GM12878 (cell line): ENCODE measurements around the gene SYTL1. TPM values are rescaled to one million over a fixed set of nuclear protein-coding genes. Genes with fewer than 3 reads are reported as not detected.

Experiments used
- ATF7 ChIP-seq: fragments of 450-650 bp; IDR thresholded peaks from 2 replicates; pipeline ENCODE4 v1.6.1; 2016; ENCODE audit warnings: low read depth, mild to moderate bottlenecking
- BACH1 ChIP-seq: fragments of 450-650 bp; IDR thresholded peaks from 2 replicates; pipeline ENCODE4 v1.6.1; 2017; ENCODE audit warnings: mild to moderate bottlenecking, borderline replicate concordance
- BCL11A ChIP-seq: IDR thresholded peaks from 2 replicates; pipeline ENCODE4 v1.6.1; 2011; ENCODE audit warnings: low read depth, low read length
- CBFB ChIP-seq: IDR thresholded peaks from 2 replicates; pipeline ENCODE4 v1.6.1; 2016; ENCODE audit warnings: antibody characterized with exemption, low read depth
- CHD2 ChIP-seq: IDR thresholded peaks from 2 replicates; pipeline ENCODE4 v1.6.1; 2011; ENCODE audit warnings: low read depth, low read length, improper control_type of control experiment, borderline replicate concordance
- HDAC2 ChIP-seq: fragments of 200-600 bp; sonication (generic); IDR thresholded peaks from 2 replicates; pipeline ENCODE4 v1.6.1; 2017
- JUNB ChIP-seq: IDR thresholded peaks from 2 replicates; pipeline ENCODE4 v1.6.1; 2016; ENCODE audit warnings: antibody characterized with exemption, mild to moderate bottlenecking
- NRF1 ChIP-seq: conservative IDR thresholded peaks from 2 replicates; pipeline ENCODE4 v1.6.1; 2011; ENCODE audit warnings: mild to moderate bottlenecking, low read depth, low read length, improper control_type of control experiment
- RAD21 ChIP-seq: IDR thresholded peaks from 2 replicates; pipeline ENCODE4 v1.6.1; 2011; ENCODE audit warnings: mild to moderate bottlenecking, low read depth, low read length, moderate library complexity; ENCODE audit not compliant: insufficient read depth
- SPI1 ChIP-seq: IDR thresholded peaks from 2 replicates; pipeline ENCODE4 v1.6.1; 2011; ENCODE audit warnings: low read depth, mild to moderate bottlenecking, low read length, moderate library complexity, borderline replicate concordance; ENCODE audit not compliant: insufficient read depth
- polyA plus RNA-seq, 11 experiments: library from polyadenylated mRNA; depleted of rRNA in 4 of 11; unstranded in 6 of 11; stranded (reverse) in 5 of 11; fragments of >200 nt; fragmentation: Nextera tagmentation in 4 of 11; fragmentation: Illumina TruSeq in 1 of 11; extraction: Ambion mirVana in 4 of 11; extraction: Trizol in 1 of 11; gene quantifications; 1 replicate in 1 of 11; 2 replicates in 10 of 11; pipeline versions ENCODE4 v1.2.1 to v1.2.3, GENCODE V29; 2011 to 2016; ENCODE audit warnings: inconsistent platforms in 2 of 11, missing spikeins in 2 of 11, low read depth in 1 of 11
- total RNA-seq, 4 experiments: library from RNA; depleted of rRNA in 3 of 4; stranded (reverse); fragments of >200 nt in 3 of 4; fragmentation: Illumina TruSeq in 1 of 4; extraction: Trizol in 1 of 4; gene quantifications; 2 replicates each; pipeline versions ENCODE4 v1.2.1 to v1.2.3, GENCODE V29; 2013 to 2021
- TF ChIP-seq, protein P1 (sequence below): fragments of 450-650 bp; IDR thresholded peaks from 2 replicates; pipeline ENCODE4 v1.6.1; 2017; ENCODE audit warnings: mild to moderate bottlenecking, moderate library complexity
- TF ChIP-seq, protein P2 (sequence below): IDR thresholded peaks from 2 replicates; pipeline ENCODE4 v1.6.1; 2012; ENCODE audit warnings: low read depth, low read length, improper control_type of control experiment
- TF ChIP-seq, protein P3 (sequence below): IDR thresholded peaks from 2 replicates; pipeline ENCODE4 v1.6.1; 2012; ENCODE audit warnings: low read depth, low read length, improper control_type of control experiment
- TF ChIP-seq, protein P4 (sequence below): IDR thresholded peaks from 2 replicates; pipeline ENCODE4 v1.6.1; 2012; ENCODE audit warnings: low read depth, low read length, improper control_type of control experiment
- TF ChIP-seq, protein P5 (sequence below), 3 experiments: IDR thresholded peaks in 2 of 3; conservative IDR thresholded peaks in 1 of 3; 2 replicates each; pipeline ENCODE4 v1.5.1; 2011; ENCODE audit warnings: low read depth in 3 of 3, low read length in 3 of 3, mild to moderate bottlenecking in 3 of 3, control low read depth in 2 of 3, moderate library complexity in 2 of 3, inconsistent platforms in 1 of 3, mixed read lengths in 1 of 3; ENCODE audit not compliant: control insufficient read depth in 2 of 3, insufficient read depth in 1 of 3; ENCODE audit errors: extremely low read depth in 1 of 3
- TF ChIP-seq, protein P6 (sequence below): fragments of 450-650 bp; IDR thresholded peaks from 2 replicates; pipeline ENCODE4 v1.6.1; 2017; ENCODE audit warnings: low read depth, mild to moderate bottlenecking, moderate library complexity
- TF ChIP-seq, protein P7 (sequence below): IDR thresholded peaks from 2 replicates; pipeline ENCODE4 v1.6.1; 2011; ENCODE audit warnings: borderline replicate concordance, low read depth, mild to moderate bottlenecking, moderate library complexity, low read length; ENCODE audit not compliant: insufficient read depth, poor library complexity, severe bottlenecking

The SYTL1 gene
- total and polyA plus RNA-seq, 10 of the 15 experiments (the other 5 are each of a cell fraction or from before 2014, with no cell fraction given) = 0.72 to 45.6 (median 14.8) TPM

DNA sequence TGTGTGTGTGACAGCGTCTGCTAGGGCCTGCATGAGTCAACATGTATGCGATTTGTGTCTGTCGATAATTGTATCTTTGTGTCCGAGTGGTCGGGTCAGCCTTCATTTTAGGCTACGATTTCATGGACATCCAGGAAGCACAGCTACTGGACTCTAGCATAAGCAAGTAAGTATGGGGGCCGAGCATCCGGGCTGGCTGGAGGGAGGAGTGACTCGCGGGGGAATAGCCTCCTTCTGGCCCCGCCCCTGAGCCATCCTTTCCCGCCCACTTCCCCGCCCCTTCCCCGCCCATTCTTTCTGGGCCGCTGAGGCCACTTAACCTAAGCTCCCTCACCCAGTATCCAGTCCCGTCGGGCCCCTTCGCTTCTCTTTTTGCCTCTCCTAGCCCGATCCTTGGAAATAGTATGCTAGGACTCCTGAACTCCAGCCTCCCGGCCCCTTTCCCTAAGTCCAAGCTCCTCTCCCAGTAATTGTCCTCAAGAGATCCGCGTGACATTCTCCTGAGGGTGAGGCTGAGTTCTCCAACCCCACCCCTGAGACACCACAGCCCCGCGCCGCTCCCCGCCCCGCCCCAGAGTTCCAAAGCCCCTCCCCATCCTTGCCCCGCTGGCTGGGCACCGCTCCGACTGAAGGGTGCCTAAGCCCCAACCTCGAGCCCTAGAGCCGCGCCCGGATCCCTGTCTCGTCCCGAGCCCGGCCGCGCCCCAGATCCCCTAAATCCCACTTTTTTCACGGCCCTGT is 23.7 kb downstream of the SYTL1 start (continued):
- TF ChIP-seq, protein P1, sequence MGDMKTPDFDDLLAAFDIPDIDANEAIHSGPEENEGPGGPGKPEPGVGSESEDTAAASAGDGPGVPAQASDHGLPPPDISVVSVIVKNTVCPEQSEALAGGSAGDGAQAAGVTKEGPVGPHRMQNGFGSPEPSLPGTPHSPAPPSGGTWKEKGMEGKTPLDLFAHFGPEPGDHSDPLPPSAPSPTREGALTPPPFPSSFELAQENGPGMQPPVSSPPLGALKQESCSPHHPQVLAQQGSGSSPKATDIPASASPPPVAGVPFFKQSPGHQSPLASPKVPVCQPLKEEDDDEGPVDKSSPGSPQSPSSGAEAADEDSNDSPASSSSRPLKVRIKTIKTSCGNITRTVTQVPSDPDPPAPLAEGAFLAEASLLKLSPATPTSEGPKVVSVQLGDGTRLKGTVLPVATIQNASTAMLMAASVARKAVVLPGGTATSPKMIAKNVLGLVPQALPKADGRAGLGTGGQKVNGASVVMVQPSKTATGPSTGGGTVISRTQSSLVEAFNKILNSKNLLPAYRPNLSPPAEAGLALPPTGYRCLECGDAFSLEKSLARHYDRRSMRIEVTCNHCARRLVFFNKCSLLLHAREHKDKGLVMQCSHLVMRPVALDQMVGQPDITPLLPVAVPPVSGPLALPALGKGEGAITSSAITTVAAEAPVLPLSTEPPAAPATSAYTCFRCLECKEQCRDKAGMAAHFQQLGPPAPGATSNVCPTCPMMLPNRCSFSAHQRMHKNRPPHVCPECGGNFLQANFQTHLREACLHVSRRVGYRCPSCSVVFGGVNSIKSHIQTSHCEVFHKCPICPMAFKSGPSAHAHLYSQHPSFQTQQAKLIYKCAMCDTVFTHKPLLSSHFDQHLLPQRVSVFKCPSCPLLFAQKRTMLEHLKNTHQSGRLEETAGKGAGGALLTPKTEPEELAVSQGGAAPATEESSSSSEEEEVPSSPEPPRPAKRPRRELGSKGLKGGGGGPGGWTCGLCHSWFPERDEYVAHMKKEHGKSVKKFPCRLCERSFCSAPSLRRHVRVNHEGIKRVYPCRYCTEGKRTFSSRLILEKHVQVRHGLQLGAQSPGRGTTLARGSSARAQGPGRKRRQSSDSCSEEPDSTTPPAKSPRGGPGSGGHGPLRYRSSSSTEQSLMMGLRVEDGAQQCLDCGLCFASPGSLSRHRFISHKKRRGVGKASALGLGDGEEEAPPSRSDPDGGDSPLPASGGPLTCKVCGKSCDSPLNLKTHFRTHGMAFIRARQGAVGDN = 0 out of 2 replicates have a peak, but pooled peaks have one; percentile 37
- TF ChIP-seq, protein P2, sequence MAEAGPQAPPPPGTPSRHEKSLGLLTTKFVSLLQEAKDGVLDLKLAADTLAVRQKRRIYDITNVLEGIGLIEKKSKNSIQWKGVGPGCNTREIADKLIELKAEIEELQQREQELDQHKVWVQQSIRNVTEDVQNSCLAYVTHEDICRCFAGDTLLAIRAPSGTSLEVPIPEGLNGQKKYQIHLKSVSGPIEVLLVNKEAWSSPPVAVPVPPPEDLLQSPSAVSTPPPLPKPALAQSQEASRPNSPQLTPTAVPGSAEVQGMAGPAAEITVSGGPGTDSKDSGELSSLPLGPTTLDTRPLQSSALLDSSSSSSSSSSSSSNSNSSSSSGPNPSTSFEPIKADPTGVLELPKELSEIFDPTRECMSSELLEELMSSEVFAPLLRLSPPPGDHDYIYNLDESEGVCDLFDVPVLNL = no peak
- TF ChIP-seq CHD2 (no peak), SPI1 (no peak), CBFB (no peak), RAD21 (no peak), NRF1 (no peak), ATF7 (peak; percentile 43; the same call in 1 of the 2 replicates), JUNB (no peak), HDAC2 (no peak), BACH1 (no peak), BCL11A (no peak)
- TF ChIP-seq, protein P3, sequence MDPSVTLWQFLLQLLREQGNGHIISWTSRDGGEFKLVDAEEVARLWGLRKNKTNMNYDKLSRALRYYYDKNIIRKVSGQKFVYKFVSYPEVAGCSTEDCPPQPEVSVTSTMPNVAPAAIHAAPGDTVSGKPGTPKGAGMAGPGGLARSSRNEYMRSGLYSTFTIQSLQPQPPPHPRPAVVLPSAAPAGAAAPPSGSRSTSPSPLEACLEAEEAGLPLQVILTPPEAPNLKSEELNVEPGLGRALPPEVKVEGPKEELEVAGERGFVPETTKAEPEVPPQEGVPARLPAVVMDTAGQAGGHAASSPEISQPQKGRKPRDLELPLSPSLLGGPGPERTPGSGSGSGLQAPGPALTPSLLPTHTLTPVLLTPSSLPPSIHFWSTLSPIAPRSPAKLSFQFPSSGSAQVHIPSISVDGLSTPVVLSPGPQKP = no peak
- TF ChIP-seq, protein P4, sequence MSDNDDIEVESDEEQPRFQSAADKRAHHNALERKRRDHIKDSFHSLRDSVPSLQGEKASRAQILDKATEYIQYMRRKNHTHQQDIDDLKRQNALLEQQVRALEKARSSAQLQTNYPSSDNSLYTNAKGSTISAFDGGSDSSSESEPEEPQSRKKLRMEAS = no peak
- TF ChIP-seq, protein P5, sequence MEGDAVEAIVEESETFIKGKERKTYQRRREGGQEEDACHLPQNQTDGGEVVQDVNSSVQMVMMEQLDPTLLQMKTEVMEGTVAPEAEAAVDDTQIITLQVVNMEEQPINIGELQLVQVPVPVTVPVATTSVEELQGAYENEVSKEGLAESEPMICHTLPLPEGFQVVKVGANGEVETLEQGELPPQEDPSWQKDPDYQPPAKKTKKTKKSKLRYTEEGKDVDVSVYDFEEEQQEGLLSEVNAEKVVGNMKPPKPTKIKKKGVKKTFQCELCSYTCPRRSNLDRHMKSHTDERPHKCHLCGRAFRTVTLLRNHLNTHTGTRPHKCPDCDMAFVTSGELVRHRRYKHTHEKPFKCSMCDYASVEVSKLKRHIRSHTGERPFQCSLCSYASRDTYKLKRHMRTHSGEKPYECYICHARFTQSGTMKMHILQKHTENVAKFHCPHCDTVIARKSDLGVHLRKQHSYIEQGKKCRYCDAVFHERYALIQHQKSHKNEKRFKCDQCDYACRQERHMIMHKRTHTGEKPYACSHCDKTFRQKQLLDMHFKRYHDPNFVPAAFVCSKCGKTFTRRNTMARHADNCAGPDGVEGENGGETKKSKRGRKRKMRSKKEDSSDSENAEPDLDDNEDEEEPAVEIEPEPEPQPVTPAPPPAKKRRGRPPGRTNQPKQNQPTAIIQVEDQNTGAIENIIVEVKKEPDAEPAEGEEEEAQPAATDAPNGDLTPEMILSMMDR (IDR thresholded peaks at IDR 0.05 in 2 of 3, conservative IDR thresholded peaks at IDR 0.05 in 1 of 3; ENCODE audit: control insufficient read depth in 2 of 3, extremely low read depth in 1 of 3, insufficient read depth in 1 of 3, low read depth in 3 of 3, low read length in 3 of 3) = no peak
- TF ChIP-seq, protein P6, sequence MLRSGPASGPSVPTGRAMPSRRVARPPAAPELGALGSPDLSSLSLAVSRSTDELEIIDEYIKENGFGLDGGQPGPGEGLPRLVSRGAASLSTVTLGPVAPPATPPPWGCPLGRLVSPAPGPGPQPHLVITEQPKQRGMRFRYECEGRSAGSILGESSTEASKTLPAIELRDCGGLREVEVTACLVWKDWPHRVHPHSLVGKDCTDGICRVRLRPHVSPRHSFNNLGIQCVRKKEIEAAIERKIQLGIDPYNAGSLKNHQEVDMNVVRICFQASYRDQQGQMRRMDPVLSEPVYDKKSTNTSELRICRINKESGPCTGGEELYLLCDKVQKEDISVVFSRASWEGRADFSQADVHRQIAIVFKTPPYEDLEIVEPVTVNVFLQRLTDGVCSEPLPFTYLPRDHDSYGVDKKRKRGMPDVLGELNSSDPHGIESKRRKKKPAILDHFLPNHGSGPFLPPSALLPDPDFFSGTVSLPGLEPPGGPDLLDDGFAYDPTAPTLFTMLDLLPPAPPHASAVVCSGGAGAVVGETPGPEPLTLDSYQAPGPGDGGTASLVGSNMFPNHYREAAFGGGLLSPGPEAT = no peak
- TF ChIP-seq, protein P7, sequence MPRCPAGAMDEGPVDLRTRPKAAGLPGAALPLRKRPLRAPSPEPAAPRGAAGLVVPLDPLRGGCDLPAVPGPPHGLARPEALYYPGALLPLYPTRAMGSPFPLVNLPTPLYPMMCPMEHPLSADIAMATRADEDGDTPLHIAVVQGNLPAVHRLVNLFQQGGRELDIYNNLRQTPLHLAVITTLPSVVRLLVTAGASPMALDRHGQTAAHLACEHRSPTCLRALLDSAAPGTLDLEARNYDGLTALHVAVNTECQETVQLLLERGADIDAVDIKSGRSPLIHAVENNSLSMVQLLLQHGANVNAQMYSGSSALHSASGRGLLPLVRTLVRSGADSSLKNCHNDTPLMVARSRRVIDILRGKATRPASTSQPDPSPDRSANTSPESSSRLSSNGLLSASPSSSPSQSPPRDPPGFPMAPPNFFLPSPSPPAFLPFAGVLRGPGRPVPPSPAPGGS = peak; percentile 84
